Suprapubic skin (tissue), 4 donors: ENCODE results near the gene KCMF1. TPM values are rescaled to one million over a fixed set of nuclear protein-coding genes. Genes with fewer than 3 reads are reported as not detected.

Source experiments
- DNase-seq, 2 donors: peaks; one replicate each; pipeline ENCODE4 v3.0.0-alpha.2; 2019; ENCODE audit warnings: low spot score in 2 of 2
- H3K27ac ChIP-seq: fragments of 200-600 bp; sonication (generic); one replicate; pipeline ENCODE4 v1.5.1; 2019
- H3K27me3 ChIP-seq: fragments of 200-600 bp; sonication (generic); one replicate; pipeline ENCODE4 v1.5.1; 2019
- H3K36me3 ChIP-seq: fragments of 200-600 bp; sonication (generic); one replicate; pipeline ENCODE4 v1.5.1; 2019
- H3K4me1 ChIP-seq: fragments of 200-600 bp; sonication (generic); one replicate; pipeline ENCODE4 v1.5.1; 2019
- H3K4me3 ChIP-seq: fragments of 200-600 bp; sonication (generic); one replicate; pipeline ENCODE4 v1.5.1; 2019; ENCODE audit warnings: mild to moderate bottlenecking
- H3K9me3 ChIP-seq: fragments of 200-600 bp; sonication (generic); one replicate; pipeline ENCODE4 v1.5.1; 2019
- CTCF ChIP-seq, 2 donors: fragments of 200-600 bp in 1 of 2; fragments of 450-650 bp in 1 of 2; sonication (generic) in 1 of 2; IDR thresholded peaks; one replicate each; pipeline ENCODE4 v1.5.1; 2016 to 2019; ENCODE audit warnings: antibody characterized with exemption in 2 of 2, mild to moderate bottlenecking in 1 of 2, moderate library complexity in 1 of 2
- EP300 ChIP-seq: sonication (generic); formaldehyde crosslinking; IDR thresholded peaks from one replicate; pipeline ENCODE4 v1.6.1; 2017; ENCODE audit warnings: antibody characterized with exemption
- POLR2A ChIP-seq, 2 donors: fragments of 450-650 bp; IDR thresholded peaks; one replicate each; pipeline ENCODE4 v1.6.1; 2017; ENCODE audit warnings: antibody characterized with exemption in 2 of 2, mild to moderate bottlenecking in 2 of 2, moderate library complexity in 2 of 2
- POLR2AphosphoS5 ChIP-seq, 3 donors: sonication (generic); formaldehyde crosslinking; IDR thresholded peaks; one replicate each; pipeline ENCODE4 v1.6.1; 2017; ENCODE audit warnings: antibody characterized with exemption in 3 of 3
- WGBS: methylation state at CpG from one replicate; pipeline ENCODE4 v1.1.5; 2018; 5-methylcytosine and 5-hydroxymethylcytosine counted together
- total RNA-seq, 4 donors: library from RNA; depleted of rRNA; stranded (reverse); fragments of >200 nt; gene quantifications; one replicate each; pipeline ENCODE4 v1.1.0, GENCODE V29; 2016

The KCMF1 gene
- total RNA-seq, 4 donors from 2014 or later: 23.5 to 42.6 (median 29.3) TPM

GRCh38 chr2:85095094-85095493 is 124.1 kb downstream of the KCMF1 start:
- Histone ChIP-seq H3K4me3 (no peak overlapping the region), H3K36me3 (no peaks in the 10 kb centered on the region), H3K9me3 (no peaks in the 10 kb centered on the region), H3K27ac (no peak overlapping the region), H3K27me3 (no peaks in the 10 kb centered on the region), H3K4me1 (no peaks in the 10 kb centered on the region)
- DNase-seq: no peak
- WGBS: 73% methylated on average over 2 of the region's 2 CpGs
- TF ChIP-seq POLR2A (IDR thresholded peaks at IDR 0.05) (no peak), EP300 (no peak), POLR2AphosphoS5 (IDR thresholded peaks at IDR 0.05) (no peak), CTCF (IDR thresholded peaks at IDR 0.05) (no peak)

- Histone ChIP-seq H3K4me1 (no peaks in the 10 kb centered on the region), H3K27me3 (no peaks in the 10 kb centered on the region), H3K9me3 (no peaks in the 10 kb centered on the region), H3K36me3 (no peaks in the 10 kb centered on the region), H3K4me3 (no peak overlapping the region), H3K27ac (no peak overlapping the region)
- DNase-seq: no peak
- TF ChIP-seq POLR2A (IDR thresholded peaks at IDR 0.05) (no peak), EP300 (no peak), CTCF (IDR thresholded peaks at IDR 0.05) (no peak), POLR2AphosphoS5 (IDR thresholded peaks at IDR 0.05) (no peak)
- 86% methylated on average over 6 of the region's 6 CpGs for WGBS
These were observed 125.7 kb downstream of the KCMF1 start for GRCh38 chr2:85096616-85097015.

GRCh38 chr2:85104228-85104627 is 133.3 kb downstream of the KCMF1 start:
- no peaks in the 10 kb centered on the region for H3K9me3 ChIP-seq
- WGBS: 83% methylated on average over 1 of the region's 1 CpG
- DNase-seq: no peak
- H3K4me1 ChIP-seq: no peaks in the 10 kb centered on the region
- H3K27ac ChIP-seq: no peak overlapping the region
- H3K4me3 ChIP-seq: no peak overlapping the region
- TF ChIP-seq CTCF (IDR thresholded peaks at IDR 0.05): no peak
- no peak for TF ChIP-seq POLR2AphosphoS5 (IDR thresholded peaks at IDR 0.05)
- no peak for TF ChIP-seq EP300
- no peak for TF ChIP-seq POLR2A (IDR thresholded peaks at IDR 0.05)
- H3K27me3 ChIP-seq: no peaks in the 10 kb centered on the region
- no peaks in the 10 kb centered on the region for H3K36me3 ChIP-seq

GRCh38 chr2:85106489-85107180 is 135.7 kb downstream of the KCMF1 start:
- Histone ChIP-seq H3K4me1 (no peaks in the 10 kb centered on the region), H3K27me3 (no peaks in the 10 kb centered on the region), H3K9me3 (no peaks in the 10 kb centered on the region), H3K4me3 (no peak overlapping the region), H3K36me3 (no peaks in the 10 kb centered on the region), H3K27ac (no peak overlapping the region)
- TF ChIP-seq EP300 (no peak), CTCF (IDR thresholded peaks at IDR 0.05) (no peak), POLR2A (IDR thresholded peaks at IDR 0.05) (no peak), POLR2AphosphoS5 (IDR thresholded peaks at IDR 0.05) (no peak)
- no peak for DNase-seq
- 38% methylated on average over 8 of the region's 8 CpGs for WGBS

Other genes with a start within 250 kb of the KCMF1 start
- 1 to 10 TPM in 2 of 4 donors, under 1 TPM in 1, not detected in 1; 0.68 to 2.4 (median 1.7) TPM for gene TRABD2A, start 90.1 kb upstream of the KCMF1 start, total RNA-seq
- gene TMSB10, start 65.5 kb upstream of the KCMF1 start, total RNA-seq: 1,000 to 10,000 TPM in 2 of 4 donors, 100 to 1,000 TPM in 2; 859 to 1,108 (median 964) TPM
- gene TCF7L1, start 162.2 kb downstream of the KCMF1 start, total RNA-seq: 1 to 10 TPM in 3 of 4 donors, under 1 TPM in 1; 0.55 to 3.0 (median 1.8) TPM